Measurements from ENCODE around the gene PNMA8B.

DNA sequence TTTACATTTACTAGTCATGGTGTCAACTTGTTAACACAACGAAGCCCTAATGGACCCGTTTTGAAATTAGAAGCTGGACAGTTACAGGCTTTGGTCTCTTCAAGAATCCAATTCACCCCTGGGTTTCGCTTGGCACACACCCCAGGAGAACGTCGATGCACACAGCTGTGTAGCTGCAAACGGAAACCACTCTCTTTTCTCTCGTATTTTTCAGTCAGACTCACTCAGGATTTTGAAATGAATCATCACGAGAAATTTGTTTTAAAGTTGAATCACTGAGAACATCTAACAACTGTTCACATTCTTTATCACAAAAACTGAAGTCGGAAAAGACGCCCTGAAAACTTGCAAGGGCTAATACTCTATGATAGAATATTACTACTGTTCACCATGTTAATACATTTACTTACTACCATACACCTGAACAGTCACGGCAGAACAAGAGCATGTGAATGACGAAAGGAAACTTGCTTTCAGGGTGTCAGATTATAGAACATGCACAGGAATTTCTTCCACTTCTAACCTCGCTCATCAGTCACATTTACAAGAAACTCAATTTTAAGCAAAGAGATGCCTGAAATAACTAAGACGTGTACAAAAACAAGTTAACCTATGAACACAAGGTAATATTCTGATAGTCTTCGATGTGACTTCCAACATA lies 29.0 kb downstream of the PNMA8B start:
- TF ChIP-seq, protein P1, sequence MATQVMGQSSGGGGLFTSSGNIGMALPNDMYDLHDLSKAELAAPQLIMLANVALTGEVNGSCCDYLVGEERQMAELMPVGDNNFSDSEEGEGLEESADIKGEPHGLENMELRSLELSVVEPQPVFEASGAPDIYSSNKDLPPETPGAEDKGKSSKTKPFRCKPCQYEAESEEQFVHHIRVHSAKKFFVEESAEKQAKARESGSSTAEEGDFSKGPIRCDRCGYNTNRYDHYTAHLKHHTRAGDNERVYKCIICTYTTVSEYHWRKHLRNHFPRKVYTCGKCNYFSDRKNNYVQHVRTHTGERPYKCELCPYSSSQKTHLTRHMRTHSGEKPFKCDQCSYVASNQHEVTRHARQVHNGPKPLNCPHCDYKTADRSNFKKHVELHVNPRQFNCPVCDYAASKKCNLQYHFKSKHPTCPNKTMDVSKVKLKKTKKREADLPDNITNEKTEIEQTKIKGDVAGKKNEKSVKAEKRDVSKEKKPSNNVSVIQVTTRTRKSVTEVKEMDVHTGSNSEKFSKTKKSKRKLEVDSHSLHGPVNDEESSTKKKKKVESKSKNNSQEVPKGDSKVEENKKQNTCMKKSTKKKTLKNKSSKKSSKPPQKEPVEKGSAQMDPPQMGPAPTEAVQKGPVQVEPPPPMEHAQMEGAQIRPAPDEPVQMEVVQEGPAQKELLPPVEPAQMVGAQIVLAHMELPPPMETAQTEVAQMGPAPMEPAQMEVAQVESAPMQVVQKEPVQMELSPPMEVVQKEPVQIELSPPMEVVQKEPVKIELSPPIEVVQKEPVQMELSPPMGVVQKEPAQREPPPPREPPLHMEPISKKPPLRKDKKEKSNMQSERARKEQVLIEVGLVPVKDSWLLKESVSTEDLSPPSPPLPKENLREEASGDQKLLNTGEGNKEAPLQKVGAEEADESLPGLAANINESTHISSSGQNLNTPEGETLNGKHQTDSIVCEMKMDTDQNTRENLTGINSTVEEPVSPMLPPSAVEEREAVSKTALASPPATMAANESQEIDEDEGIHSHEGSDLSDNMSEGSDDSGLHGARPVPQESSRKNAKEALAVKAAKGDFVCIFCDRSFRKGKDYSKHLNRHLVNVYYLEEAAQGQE (tag by site-specific recombination; IDR thresholded peaks at IDR 0.05): no peak
- TF ChIP-seq ZSCAN30 (tag by site-specific recombination; IDR thresholded peaks at IDR 0.05) (no peak), GLIS2 (tag by site-specific recombination; IDR thresholded peaks at IDR 0.05) (no peak)

Measured in HEK293 (cell line).